GM12874 (cell line): ENCODE measurements around the gene ALDH1A2.

Experiments used
- TF ChIP-seq, protein P1 (sequence below): IDR thresholded peaks from 2 replicates; pipeline ENCODE4 v1.5.1; 2011; ENCODE audit warnings: low read depth, mild to moderate bottlenecking, control low read depth, low read length, moderate library complexity; ENCODE audit not compliant: insufficient read depth

ALDH1A2 gene

DNA sequence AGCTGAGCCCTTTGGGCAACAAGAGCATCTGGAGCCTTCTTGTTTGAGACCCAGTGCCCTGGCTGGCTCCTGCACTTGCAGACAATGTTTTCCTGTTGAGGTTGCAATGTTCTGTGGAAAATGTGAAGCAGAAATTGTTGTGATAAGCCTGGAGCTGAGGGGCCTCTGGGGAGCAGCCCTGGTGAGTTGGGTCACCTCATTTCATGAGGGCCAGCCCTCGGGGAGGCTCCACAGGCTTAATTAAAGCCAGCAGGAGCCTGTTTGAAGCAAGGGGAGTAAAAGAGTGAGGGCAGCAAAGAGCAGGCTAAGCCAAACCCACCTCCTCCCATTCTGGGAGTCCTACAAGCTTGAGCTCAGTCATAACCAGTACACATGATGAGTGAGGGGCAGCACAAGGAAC lies 154.3 kb downstream of the ALDH1A2 start:
- TF ChIP-seq, protein P1, sequence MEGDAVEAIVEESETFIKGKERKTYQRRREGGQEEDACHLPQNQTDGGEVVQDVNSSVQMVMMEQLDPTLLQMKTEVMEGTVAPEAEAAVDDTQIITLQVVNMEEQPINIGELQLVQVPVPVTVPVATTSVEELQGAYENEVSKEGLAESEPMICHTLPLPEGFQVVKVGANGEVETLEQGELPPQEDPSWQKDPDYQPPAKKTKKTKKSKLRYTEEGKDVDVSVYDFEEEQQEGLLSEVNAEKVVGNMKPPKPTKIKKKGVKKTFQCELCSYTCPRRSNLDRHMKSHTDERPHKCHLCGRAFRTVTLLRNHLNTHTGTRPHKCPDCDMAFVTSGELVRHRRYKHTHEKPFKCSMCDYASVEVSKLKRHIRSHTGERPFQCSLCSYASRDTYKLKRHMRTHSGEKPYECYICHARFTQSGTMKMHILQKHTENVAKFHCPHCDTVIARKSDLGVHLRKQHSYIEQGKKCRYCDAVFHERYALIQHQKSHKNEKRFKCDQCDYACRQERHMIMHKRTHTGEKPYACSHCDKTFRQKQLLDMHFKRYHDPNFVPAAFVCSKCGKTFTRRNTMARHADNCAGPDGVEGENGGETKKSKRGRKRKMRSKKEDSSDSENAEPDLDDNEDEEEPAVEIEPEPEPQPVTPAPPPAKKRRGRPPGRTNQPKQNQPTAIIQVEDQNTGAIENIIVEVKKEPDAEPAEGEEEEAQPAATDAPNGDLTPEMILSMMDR, result no peak

DNA sequence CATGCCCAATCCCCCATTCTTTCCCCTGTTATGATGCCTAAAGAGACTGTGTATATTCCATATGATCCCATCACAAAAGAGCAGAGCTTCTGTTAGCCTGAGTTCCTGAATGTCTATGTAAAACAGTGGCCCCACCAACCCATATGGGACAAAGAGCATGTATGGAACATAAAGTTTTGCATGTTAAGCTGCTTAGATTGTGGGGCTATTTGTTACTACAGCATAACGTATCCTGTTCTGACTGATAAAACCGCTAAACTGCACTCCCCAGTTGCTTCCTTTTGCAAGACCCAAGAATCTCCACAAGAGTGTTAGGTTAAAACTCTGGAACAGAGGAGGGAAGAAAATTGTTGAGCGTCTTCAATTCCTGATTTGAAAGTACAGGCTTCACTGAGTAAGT lies 154.8 kb downstream of the ALDH1A2 start:
- TF ChIP-seq, protein P1, result no peak

DNA sequence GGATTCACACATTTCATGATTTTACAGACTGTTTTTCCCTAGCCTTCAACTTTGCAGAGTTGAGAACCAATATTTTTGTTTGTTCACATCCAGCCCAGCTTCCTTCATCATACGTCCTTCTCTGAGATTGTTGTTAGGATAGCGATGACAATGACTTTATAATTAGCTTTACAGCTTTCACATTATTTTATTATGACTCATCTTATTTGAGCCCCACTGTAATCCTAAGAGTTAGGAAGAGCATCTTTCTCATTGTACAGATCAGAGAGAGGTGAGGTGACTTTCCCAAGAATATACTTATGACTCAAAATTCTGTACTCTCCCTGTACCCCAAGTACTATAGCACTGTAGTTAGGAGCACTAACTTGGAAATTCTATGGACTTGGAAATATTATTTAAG lies 156.1 kb downstream of the ALDH1A2 start:
- TF ChIP-seq, protein P1, result no peak

DNA sequence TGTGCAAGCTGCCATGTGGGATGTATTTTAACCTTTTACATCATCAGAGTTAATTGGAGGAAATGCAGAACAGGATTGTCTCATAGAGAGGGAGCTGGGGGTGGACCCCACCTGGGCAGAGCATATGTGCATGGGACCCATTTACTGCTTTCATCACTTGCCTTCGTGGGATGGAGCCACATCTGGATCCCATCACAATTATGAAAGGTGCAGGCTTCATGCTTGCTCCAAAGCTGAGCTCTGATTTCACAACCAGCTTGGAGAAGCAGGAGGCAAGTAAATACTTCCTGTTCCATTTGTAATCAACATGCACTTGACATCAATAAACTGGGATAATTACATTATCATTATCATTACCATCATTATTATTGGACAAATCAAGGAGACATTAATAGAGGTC lies 161.9 kb downstream of the ALDH1A2 start:
- TF ChIP-seq, protein P1, result no peak
